Smooth muscle cell (in vitro differentiated cells): ENCODE measurements around the gene MSI2. TPM values are rescaled to one million over a fixed set of nuclear protein-coding genes. Genes with fewer than 3 reads are reported as not detected.
"Not testable (repeated sequence)": the region's sequence is repeated elsewhere in the genome, so short reads cannot be mapped to it uniquely, and the experiment has no call there.

Experiments used
- DNase-seq: peaks from one replicate; lab custom pipeline; 2025; ENCODE audit not compliant: unreplicated experiment; lab: John Stamatoyannopoulos, UW
- H2AFZ ChIP-seq: fragments of 200-600 bp; sonication (generic); 2 replicates; pipeline ENCODE4 v1.6.0; 2016; ENCODE audit warnings: antibody characterized with exemption, low read depth, mild to moderate bottlenecking
- H3F3A ChIP-seq: fragments of 200-600 bp; sonication (generic); 2 replicates; pipeline ENCODE4 v1.6.0; 2017; ENCODE audit warnings: antibody characterized with exemption, low read depth
- H3K27ac ChIP-seq: fragments of 200-600 bp; sonication (generic); 2 replicates; pipeline ENCODE4 v1.5.1; 2016; ENCODE audit warnings: low read depth, mild to moderate bottlenecking
- H3K27me3 ChIP-seq: fragments of 200-600 bp; sonication (generic); 2 replicates; pipeline ENCODE4 v1.6.1; 2016; ENCODE audit warnings: low read depth, mild to moderate bottlenecking
- H3K36me3 ChIP-seq: fragments of 200-600 bp; sonication (generic); 2 replicates; pipeline ENCODE4 v1.5.1; 2016; ENCODE audit warnings: low read depth
- H3K4me1 ChIP-seq: fragments of 200-600 bp; sonication (generic); 2 replicates; pipeline ENCODE4 v1.5.1; 2016; ENCODE audit warnings: low read depth
- H3K4me2 ChIP-seq: fragments of 200-600 bp; sonication (generic); 2 replicates; pipeline ENCODE4 v1.6.0; 2016; ENCODE audit warnings: mild to moderate bottlenecking
- H3K4me3 ChIP-seq: fragments of 200-600 bp; sonication (generic); 2 replicates; pipeline ENCODE4 v1.5.1; 2016; ENCODE audit warnings: mild to moderate bottlenecking
- H3K79me2 ChIP-seq: fragments of 200-600 bp; sonication (generic); 2 replicates; pipeline ENCODE4 v1.6.0; 2016; ENCODE audit warnings: low read depth, mild to moderate bottlenecking
- H3K9ac ChIP-seq: fragments of 200-600 bp; sonication (generic); 2 replicates; pipeline ENCODE4 v1.6.0; 2016; ENCODE audit warnings: low read depth
- H3K9me3 ChIP-seq: fragments of 200-600 bp; sonication (generic); replicated peaks from 2 replicates; pipeline ENCODE4 v1.5.1; 2016; ENCODE audit warnings: low read depth
- H4K20me1 ChIP-seq: fragments of 200-600 bp; sonication (generic); 2 replicates; pipeline ENCODE4 v1.6.0; 2016; ENCODE audit warnings: low read depth
- WGBS: methylation state at CpG from one replicate; pipeline ENCODE4 v1.1.7; 2016; ENCODE audit warnings: low lambda C conversion rate; 5-methylcytosine and 5-hydroxymethylcytosine counted together
- polyA plus RNA-seq: library from polyadenylated mRNA; unstranded; fragments of >200 nt; fragmentation: Nextera tagmentation; extraction: Ambion mirVana; gene quantifications from 2 replicates; pipeline ENCODE4 v1.2.1, GENCODE V29; 2016
- total RNA-seq: library from RNA; depleted of rRNA; stranded (reverse); fragments of >200 nt; gene quantifications from 2 replicates; pipeline ENCODE4 v1.2.3, GENCODE V29; 2014
- TF ChIP-seq, protein P1 (sequence below): fragments of 200-600 bp; sonication (generic); IDR thresholded peaks from 2 replicates; pipeline ENCODE4 v1.5.1; 2017; ENCODE audit warnings: borderline replicate concordance, mild to moderate bottlenecking, antibody characterized with exemption; ENCODE audit not compliant: insufficient read depth, poor library complexity, severe bottlenecking

MSI2 gene
- total and polyA plus RNA-seq, 2 experiments from 2014 or later: 5.7 to 36.5 TPM

- Histone ChIP-seq H3K27me3 (no peaks in the 10 kb centered on the region), H2AFZ (no peak overlapping the region), H3K79me2 (no peaks in the 10 kb centered on the region), H3F3A (no peaks in the 10 kb centered on the region), H3K4me1 (no peaks in the 10 kb centered on the region), H4K20me1 (no peaks in the 10 kb centered on the region), H3K4me3 (no peak overlapping the region), H3K36me3 (no peaks in the 10 kb centered on the region), H3K9ac (no peak overlapping the region), H3K27ac (no peak overlapping the region), H3K9me3 (no peaks in the 10 kb centered on the region), H3K4me2 (no peak overlapping the region)
- TF ChIP-seq, protein P1, sequence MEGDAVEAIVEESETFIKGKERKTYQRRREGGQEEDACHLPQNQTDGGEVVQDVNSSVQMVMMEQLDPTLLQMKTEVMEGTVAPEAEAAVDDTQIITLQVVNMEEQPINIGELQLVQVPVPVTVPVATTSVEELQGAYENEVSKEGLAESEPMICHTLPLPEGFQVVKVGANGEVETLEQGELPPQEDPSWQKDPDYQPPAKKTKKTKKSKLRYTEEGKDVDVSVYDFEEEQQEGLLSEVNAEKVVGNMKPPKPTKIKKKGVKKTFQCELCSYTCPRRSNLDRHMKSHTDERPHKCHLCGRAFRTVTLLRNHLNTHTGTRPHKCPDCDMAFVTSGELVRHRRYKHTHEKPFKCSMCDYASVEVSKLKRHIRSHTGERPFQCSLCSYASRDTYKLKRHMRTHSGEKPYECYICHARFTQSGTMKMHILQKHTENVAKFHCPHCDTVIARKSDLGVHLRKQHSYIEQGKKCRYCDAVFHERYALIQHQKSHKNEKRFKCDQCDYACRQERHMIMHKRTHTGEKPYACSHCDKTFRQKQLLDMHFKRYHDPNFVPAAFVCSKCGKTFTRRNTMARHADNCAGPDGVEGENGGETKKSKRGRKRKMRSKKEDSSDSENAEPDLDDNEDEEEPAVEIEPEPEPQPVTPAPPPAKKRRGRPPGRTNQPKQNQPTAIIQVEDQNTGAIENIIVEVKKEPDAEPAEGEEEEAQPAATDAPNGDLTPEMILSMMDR: no peak
- no peak for DNase-seq
- WGBS: 83% methylated on average over 3 of the region's 3 CpGs
These were observed 34.7 kb upstream of the MSI2 start for GRCh38 chr17:57221366-57222350.

DNA sequence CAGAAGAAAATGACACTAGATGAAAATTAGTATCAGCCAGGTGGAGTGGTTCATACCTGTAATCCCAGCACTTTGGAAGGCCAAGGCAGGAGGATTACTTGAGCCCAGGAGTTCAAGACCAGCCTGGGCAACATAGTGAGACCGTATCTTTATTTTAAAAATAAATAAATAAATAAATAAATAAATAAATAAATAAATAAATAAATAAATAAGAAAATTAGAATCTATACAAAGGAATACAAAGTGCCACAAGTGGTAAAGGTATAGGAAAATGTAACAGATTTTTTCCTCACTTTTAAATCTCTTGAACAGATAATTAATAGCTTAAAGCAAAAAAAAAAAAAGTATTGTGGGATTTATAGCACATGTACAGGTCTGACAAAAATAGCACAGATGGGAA is 33.9 kb upstream of the MSI2 start:
- H3K9me3 ChIP-seq, H3K27me3 ChIP-seq, H3K27ac ChIP-seq, H4K20me1 ChIP-seq, H3K79me2 ChIP-seq, H2AFZ ChIP-seq, H3K9ac ChIP-seq, H3K4me3 ChIP-seq, H3K4me1 ChIP-seq, H3K4me2 ChIP-seq, H3K36me3 ChIP-seq, H3F3A ChIP-seq, DNase-seq: not testable (repeated sequence)
- 93% methylated on average over 1 of the region's 1 CpG for WGBS

DNA sequence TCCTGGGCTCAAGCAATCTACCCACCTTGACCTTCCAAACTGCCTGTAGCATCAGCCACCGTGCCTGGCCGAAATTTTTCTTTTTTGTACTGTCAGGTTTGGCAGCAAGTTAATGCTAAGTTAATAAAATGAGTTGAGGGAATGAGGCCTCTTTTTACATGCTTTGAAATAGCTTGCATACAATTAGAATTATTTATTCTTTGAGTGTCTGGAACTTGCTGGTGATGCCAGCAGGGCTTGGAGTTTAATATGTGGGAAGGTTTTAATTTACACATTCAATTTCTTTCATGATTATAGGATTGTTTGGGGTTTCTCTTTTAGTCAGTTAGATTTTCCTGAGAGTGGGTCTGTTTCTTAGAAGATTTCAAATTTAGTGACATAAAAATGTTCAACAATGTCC is 31.2 kb upstream of the MSI2 start:
- WGBS: 94% methylated on average over 2 of the region's 2 CpGs
- Histone ChIP-seq H3K9me3 (no peaks in the 10 kb centered on the region), H3K9ac (no peak overlapping the region), H3K4me2 (no peak overlapping the region), H3K4me1 (no peaks in the 10 kb centered on the region), H3K27me3 (no peaks in the 10 kb centered on the region), H3K27ac (no peak overlapping the region), H3K36me3 (no peaks in the 10 kb centered on the region), H2AFZ (no peak overlapping the region), H3F3A (no peaks in the 10 kb centered on the region), H3K79me2 (no peaks in the 10 kb centered on the region), H4K20me1 (no peaks in the 10 kb centered on the region), H3K4me3 (no peak overlapping the region)
- no peak for DNase-seq
- TF ChIP-seq, protein P1: no peak

GRCh38 chr17:57226793-57227192 is 29.5 kb upstream of the MSI2 start:
- H3K9me3 ChIP-seq: no peaks in the 10 kb centered on the region
- H3K4me1 ChIP-seq: no peaks in the 10 kb centered on the region
- no peak overlapping the region for H2AFZ ChIP-seq
- TF ChIP-seq, protein P1: no peak
- H3K79me2 ChIP-seq: no peaks in the 10 kb centered on the region
- H3K27ac ChIP-seq: no peak overlapping the region
- H3K27me3 ChIP-seq: no peaks in the 10 kb centered on the region
- 67% methylated on average over 1 of the region's 1 CpG for WGBS
- H3K4me2 ChIP-seq: no peak overlapping the region
- no peaks in the 10 kb centered on the region for H3K36me3 ChIP-seq
- no peak overlapping the region for H3K4me3 ChIP-seq
- H4K20me1 ChIP-seq: no peaks in the 10 kb centered on the region
- no peak overlapping the region for H3K9ac ChIP-seq
- H3F3A ChIP-seq: no peaks in the 10 kb centered on the region
- no peak for DNase-seq
